NK-92 (cell line): ENCODE results near the gene CACNA1F.

Experiments used
- DNase-seq: peaks from one replicate; lab custom pipeline; 2025; ENCODE audit not compliant: unreplicated experiment; lab: John Stamatoyannopoulos, UW

Gene CACNA1F

GRCh38 chrX:49257846-49258748 lies 25.0 kb upstream of the CACNA1F start:
- no peak for DNase-seq

GRCh38 chrX:49257074-49257790 lies 24.1 kb upstream of the CACNA1F start:
- DNase-seq = no peak

- DNase-seq = no peak
These were observed 23.3 kb upstream of the CACNA1F start for GRCh38 chrX:49256268-49256995.

- no peak for DNase-seq
These were observed 21.5 kb upstream of the CACNA1F start for GRCh38 chrX:49254639-49255038.

- DNase-seq = no peak
These were observed 18.2 kb upstream of the CACNA1F start for GRCh38 chrX:49251325-49251724.

- no peak for DNase-seq
These were observed 17.4 kb upstream of the CACNA1F start for GRCh38 chrX:49250578-49250977.

- no peak for DNase-seq
These were observed 16.9 kb upstream of the CACNA1F start for GRCh38 chrX:49250066-49250465.

GRCh38 chrX:49249616-49250015 lies 16.5 kb upstream of the CACNA1F start:
- DNase-seq = no peak

GRCh38 chrX:49249071-49249470 lies 15.9 kb upstream of the CACNA1F start:
- DNase-seq = no peak

GRCh38 chrX:49247916-49248811 lies 15.0 kb upstream of the CACNA1F start:
- no peak for DNase-seq

- no peak for DNase-seq
These were observed 14.2 kb upstream of the CACNA1F start for GRCh38 chrX:49247346-49247745.

- no peak for DNase-seq
These were observed 13.4 kb upstream of the CACNA1F start for GRCh38 chrX:49246541-49246940.

- no peak for DNase-seq
These were observed 11.1 kb upstream of the CACNA1F start for GRCh38 chrX:49244207-49244606.

- DNase-seq = no peak
These were observed 10.0 kb upstream of the CACNA1F start for GRCh38 chrX:49243166-49243565.

- DNase-seq = no peak
These were observed 9.5 kb upstream of the CACNA1F start for GRCh38 chrX:49242545-49243066.

- no peak for DNase-seq
These were observed 5.6 kb upstream of the CACNA1F start for GRCh38 chrX:49238735-49239134.

- DNase-seq = no peak
These were observed 3.9 kb upstream of the CACNA1F start for GRCh38 chrX:49237060-49237459.

GRCh38 chrX:49233887-49234555 lies 881 bp upstream of the CACNA1F start:
- DNase-seq = no peak

GRCh38 chrX:49232525-49232924 lies 615 bp downstream of the CACNA1F start:
- no peak for DNase-seq
